Testis (tissue), 3 donors: ENCODE measurements around the gene CD59. TPM values are rescaled to one million over a fixed set of nuclear protein-coding genes. Genes with fewer than 3 reads are reported as not detected.

Experiments
- DNase-seq: peaks from one replicate; pipeline ENCODE4 v3.0.0-alpha.2; 2019
- H3K27ac ChIP-seq, 2 donors: fragments of 200-600 bp; sonication (generic); one replicate each; pipeline ENCODE4 v1.5.1; 2019
- H3K27me3 ChIP-seq: fragments of 200-600 bp; sonication (generic); one replicate; pipeline ENCODE4 v1.5.1; 2019
- H3K36me3 ChIP-seq: fragments of 200-600 bp; sonication (generic); one replicate; pipeline ENCODE4 v1.5.1; 2017; ENCODE audit warnings: low read depth; ENCODE audit errors: missing control alignments
- H3K4me1 ChIP-seq: fragments of 200-600 bp; sonication (generic); one replicate; pipeline ENCODE4 v1.5.1; 2019
- H3K4me3 ChIP-seq, 2 donors: fragments of 200-600 bp; sonication (generic); one replicate each; pipeline ENCODE4 v1.5.1; 2017 to 2019
- H3K9me3 ChIP-seq: fragments of 200-600 bp; sonication (generic); one replicate; pipeline ENCODE4 v1.5.1; 2017
- CTCF ChIP-seq, 3 experiments: fragments of 450-650 bp in 2 of 3; fragments of 200-600 bp in 1 of 3; sonication (generic) in 1 of 3; IDR thresholded peaks; one replicate each; pipeline ENCODE4 v1.5.1; 2016 to 2019; ENCODE audit warnings: antibody characterized with exemption in 3 of 3, mild to moderate bottlenecking in 2 of 3, moderate library complexity in 1 of 3
- POLR2A ChIP-seq: fragments of 450-650 bp; IDR thresholded peaks from one replicate; pipeline ENCODE4 v1.6.1; 2017; ENCODE audit warnings: antibody characterized with exemption, mild to moderate bottlenecking, moderate library complexity
- WGBS, 2 donors: methylation state at CpG; one replicate each; pipeline ENCODE4 v1.1.5; 2018; 5-methylcytosine and 5-hydroxymethylcytosine counted together
- intact Hi-C: fragments of 100-400 bp; cut with DNase I; formaldehyde crosslinking; loops from one replicate; pipeline ENCODE4 v1.15.1; 2023; ENCODE audit warnings: low total_unique reads
- polyA plus RNA-seq: library from polyadenylated mRNA; stranded (reverse); fragments of 350-450 nt; fragmentation: Illumina TruSeq; extraction: RNeasy Lipid Tissue Mini Kit (QIAGEN cat#74804); gene quantifications from one replicate; pipeline ENCODE4 v1.2.3, GENCODE V29; 2014; ENCODE audit warnings: low read depth, low replicate concordance; ENCODE audit not compliant: insufficient read depth
- total RNA-seq, 2 donors: library from RNA; depleted of rRNA; stranded (reverse); fragments of >200 nt; gene quantifications; one replicate each; pipeline ENCODE4 v1.2.3, GENCODE V29; 2016

CD59 gene
- total and polyA plus RNA-seq, 3 donors from 2014 or later, result 157 to 343 (median 230) TPM

- no peak overlapping the region for H3K4me3 ChIP-seq
- H3K4me1 ChIP-seq, result no peaks in the 10 kb centered on the region
- TF ChIP-seq CTCF (IDR thresholded peaks at IDR 0.05) (no peak), POLR2A (no peak)
- no peaks in the 10 kb centered on the region for H3K27me3 ChIP-seq
- intact Hi-C loops, result no loop called here
- no peak for DNase-seq
- no peaks in the 10 kb centered on the region for H3K9me3 ChIP-seq
- WGBS, 2 donors, result 40 to 48% methylated on average over 2 of the region's 2 CpGs
- H3K27ac ChIP-seq, result no peak overlapping the region
- H3K36me3 ChIP-seq, result no peaks in the 10 kb centered on the region
Measured at GRCh38 chr11:33747979-33748378, 11.8 kb upstream of the CD59 start.

- H3K4me3 ChIP-seq, result no peak overlapping the region
- no peaks in the 10 kb centered on the region for H3K4me1 ChIP-seq
- no peak for DNase-seq
- H3K27ac ChIP-seq, result no peak overlapping the region
- intact Hi-C loops, result no loop called here
- no peaks in the 10 kb centered on the region for H3K36me3 ChIP-seq
- no peaks in the 10 kb centered on the region for H3K27me3 ChIP-seq
- H3K9me3 ChIP-seq, result no peaks in the 10 kb centered on the region
- WGBS, 2 donors, result 70 to 86% methylated on average over 5 of the region's 5 CpGs
- no peak for TF ChIP-seq CTCF (IDR thresholded peaks at IDR 0.05)
- TF ChIP-seq POLR2A, result no peak
Measured at GRCh38 chr11:33743291-33743690, 7.1 kb upstream of the CD59 start.

GRCh38 chr11:33742249-33742851 lies 6.1 kb upstream of the CD59 start:
- Histone ChIP-seq H3K9me3 (no peaks in the 10 kb centered on the region), H3K4me3 (no peak overlapping the region), H3K4me1 (peaks cover 3% of the 10 kb centered on the region), H3K27me3 (no peaks in the 10 kb centered on the region), H3K27ac (no peak overlapping the region), H3K36me3 (no peaks in the 10 kb centered on the region)
- 74 to 81% methylated on average over 3 of the region's 3 CpGs for WGBS, 2 donors
- no peak for DNase-seq
- intact Hi-C loops, result no loop called here
- no peak for TF ChIP-seq POLR2A
- peak in 2 of 3 experiments; percentile 17 to 46 for TF ChIP-seq CTCF (IDR thresholded peaks at IDR 0.05)

- Histone ChIP-seq H3K4me3 (no peak overlapping the region), H3K9me3 (no peaks in the 10 kb centered on the region), H3K36me3 (no peaks in the 10 kb centered on the region), H3K4me1 (peaks cover 8% of the 10 kb centered on the region), H3K27me3 (no peaks in the 10 kb centered on the region), H3K27ac (no peak overlapping the region)
- WGBS, 2 donors, result 83 to 85% methylated on average over 7 of the region's 7 CpGs
- no peak for DNase-seq
- TF ChIP-seq POLR2A (no peak), CTCF (IDR thresholded peaks at IDR 0.05) (no peak)
- intact Hi-C loops, result no loop called here
Measured at GRCh38 chr11:33741806-33742205, 5.6 kb upstream of the CD59 start.

GRCh38 chr11:33737362-33737821 lies 1.2 kb upstream of the CD59 start:
- intact Hi-C loops, result no loop called here
- WGBS, 2 donors, result 29 to 31% methylated on average over 3 of the region's 3 CpGs
- H3K27ac ChIP-seq, result peak overlapping the region in 1 of 2 donors; percentile 96

More at GRCh38 chr11:33737362-33737821, 1.2 kb upstream of the CD59 start:
- DNase-seq, result no peak
- Histone ChIP-seq H3K4me1 (peaks cover 17% of the 10 kb centered on the region), H3K36me3 (no peaks in the 10 kb centered on the region), H3K4me3 (no peak overlapping the region), H3K27me3 (no peaks in the 10 kb centered on the region), H3K9me3 (no peaks in the 10 kb centered on the region)
- TF ChIP-seq POLR2A (no peak), CTCF (IDR thresholded peaks at IDR 0.05) (no peak)
